GM12878 (cell line): ENCODE data around the gene TNFAIP8L1. TPM values are rescaled to one million over a fixed set of nuclear protein-coding genes. Genes with fewer than 3 reads are reported as not detected.

Source experiments
- CUX1 ChIP-seq: IDR thresholded peaks from 2 replicates; pipeline ENCODE4 v1.6.1; 2012; ENCODE audit warnings: improper control_type of control experiment, low read depth, low read length; ENCODE audit not compliant: insufficient replicate concordance
- ETV6 ChIP-seq, 2 experiments: fragments of 450-650 bp in 1 of 2; IDR thresholded peaks in 1 of 2; conservative IDR thresholded peaks in 1 of 2; 2 replicates each; pipeline ENCODE4 v1.6.1; 2014; ENCODE audit warnings: antibody characterized with exemption in 1 of 2, borderline replicate concordance in 1 of 2, low read depth in 1 of 2, mild to moderate bottlenecking in 1 of 2, moderate library complexity in 1 of 2
- NFYA ChIP-seq: IDR thresholded peaks from 2 replicates; pipeline ENCODE4 v1.6.1; 2011; ENCODE audit warnings: low read depth, mild to moderate bottlenecking, low read length, improper control_type of control experiment, borderline replicate concordance
- RFX5 ChIP-seq: IDR thresholded peaks from 2 replicates; pipeline ENCODE4 v1.6.1; 2011; ENCODE audit warnings: low read depth, low read length, improper control_type of control experiment
- SMAD1 ChIP-seq: fragments of 450-650 bp; IDR thresholded peaks from 2 replicates; pipeline ENCODE4 v1.6.1; 2018; ENCODE audit warnings: mild to moderate bottlenecking, low read depth; ENCODE audit not compliant: partially characterized antibody
- TCF12 ChIP-seq: IDR thresholded peaks from 2 replicates; pipeline ENCODE4 v1.6.1; 2011; ENCODE audit warnings: low read depth, mild to moderate bottlenecking, low read length
- polyA plus RNA-seq, 11 experiments: library from polyadenylated mRNA; depleted of rRNA in 4 of 11; unstranded in 6 of 11; stranded (reverse) in 5 of 11; fragments of >200 nt; fragmentation: Nextera tagmentation in 4 of 11; fragmentation: Illumina TruSeq in 1 of 11; extraction: Ambion mirVana in 4 of 11; extraction: Trizol in 1 of 11; gene quantifications; 1 replicate in 1 of 11; 2 replicates in 10 of 11; pipeline versions ENCODE4 v1.2.1 to v1.2.3, GENCODE V29; 2011 to 2016; ENCODE audit warnings: inconsistent platforms in 2 of 11, missing spikeins in 2 of 11, low read depth in 1 of 11
- total RNA-seq, 4 experiments: library from RNA; depleted of rRNA in 3 of 4; stranded (reverse); fragments of >200 nt in 3 of 4; fragmentation: Illumina TruSeq in 1 of 4; extraction: Trizol in 1 of 4; gene quantifications; 2 replicates each; pipeline versions ENCODE4 v1.2.1 to v1.2.3, GENCODE V29; 2013 to 2021

TNFAIP8L1 gene
- total and polyA plus RNA-seq, 10 of the 15 experiments (the other 5 are each of a cell fraction or from before 2014, with no cell fraction given) = 0.93 to 12.7 (median 8.6) TPM

- TF ChIP-seq CUX1 = no peak
- TF ChIP-seq SMAD1 = no peak
- no peak for TF ChIP-seq TCF12
- no peak for TF ChIP-seq NFYA
- TF ChIP-seq RFX5 = no peak
- no peak for TF ChIP-seq ETV6 (conservative IDR thresholded peaks at IDR 0.05 in 1 of 2, IDR thresholded peaks at IDR 0.05 in 1 of 2; ENCODE audit: borderline replicate concordance in 1 of 2, low read depth in 1 of 2)
- TF ChIP-seq, all 136 proteins: peak for 0
Measured at GRCh38 chr19:4645718-4646117, 6.4 kb downstream of the TNFAIP8L1 start (continued).
